Measurements from ENCODE around the gene TNKS2.

The TNKS2 gene

GRCh38 chr10:91907914-91908336 is 109.7 kb downstream of the TNKS2 start:
- no peak for DNase-seq (ENCODE audit: low read depth)
- peak overlapping the region; percentile 68 for H3K4me3 ChIP-seq (ENCODE audit: low read depth, low read length)
- TF ChIP-seq, protein P1, sequence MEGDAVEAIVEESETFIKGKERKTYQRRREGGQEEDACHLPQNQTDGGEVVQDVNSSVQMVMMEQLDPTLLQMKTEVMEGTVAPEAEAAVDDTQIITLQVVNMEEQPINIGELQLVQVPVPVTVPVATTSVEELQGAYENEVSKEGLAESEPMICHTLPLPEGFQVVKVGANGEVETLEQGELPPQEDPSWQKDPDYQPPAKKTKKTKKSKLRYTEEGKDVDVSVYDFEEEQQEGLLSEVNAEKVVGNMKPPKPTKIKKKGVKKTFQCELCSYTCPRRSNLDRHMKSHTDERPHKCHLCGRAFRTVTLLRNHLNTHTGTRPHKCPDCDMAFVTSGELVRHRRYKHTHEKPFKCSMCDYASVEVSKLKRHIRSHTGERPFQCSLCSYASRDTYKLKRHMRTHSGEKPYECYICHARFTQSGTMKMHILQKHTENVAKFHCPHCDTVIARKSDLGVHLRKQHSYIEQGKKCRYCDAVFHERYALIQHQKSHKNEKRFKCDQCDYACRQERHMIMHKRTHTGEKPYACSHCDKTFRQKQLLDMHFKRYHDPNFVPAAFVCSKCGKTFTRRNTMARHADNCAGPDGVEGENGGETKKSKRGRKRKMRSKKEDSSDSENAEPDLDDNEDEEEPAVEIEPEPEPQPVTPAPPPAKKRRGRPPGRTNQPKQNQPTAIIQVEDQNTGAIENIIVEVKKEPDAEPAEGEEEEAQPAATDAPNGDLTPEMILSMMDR (conservative IDR thresholded peaks at IDR 0.05; ENCODE audit: low read depth, low read length), result no peak

- TF ChIP-seq, protein P1 (conservative IDR thresholded peaks at IDR 0.05; ENCODE audit: low read depth, low read length), result peak; percentile 31
- peak; percentile 53 for DNase-seq (ENCODE audit: low read depth)
- peak overlapping the region; percentile 68 for H3K4me3 ChIP-seq (ENCODE audit: low read depth, low read length)
Measured at GRCh38 chr10:91908337-91909116, 110.3 kb downstream of the TNKS2 start.

DNA sequence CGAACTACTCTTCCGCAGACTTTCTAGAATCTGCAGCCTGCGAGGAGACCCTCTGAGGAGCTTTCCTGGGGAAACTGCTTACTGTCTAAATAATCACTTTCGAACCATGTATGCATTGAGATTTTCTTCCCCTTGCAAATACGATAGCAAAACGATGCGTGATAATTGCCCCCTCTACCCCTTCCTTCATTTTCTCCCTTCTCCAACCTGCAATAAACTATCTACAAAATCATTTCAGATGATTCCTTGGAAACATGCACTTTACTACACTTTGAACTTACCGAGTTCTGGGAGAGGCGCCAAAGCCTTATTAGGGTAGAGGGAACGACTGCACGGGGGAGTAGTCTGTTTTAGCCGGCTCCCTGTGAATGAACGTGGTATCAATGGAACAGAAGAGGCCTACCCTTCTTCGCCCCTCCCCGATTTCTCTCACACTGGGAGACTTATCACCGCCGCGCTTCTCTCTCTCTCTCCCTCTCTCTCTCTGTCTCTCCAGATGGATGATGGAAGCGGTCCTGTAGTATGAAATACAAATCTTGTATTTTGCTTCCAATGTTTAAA is 111.0 kb downstream of the TNKS2 start, which contains the start of gene FGFBP3:
Gene FGFBP3 (minus strand): TSS at position 370 of the 561 bp plus-strand sequence. CDS start 517 bp downstream, outside the sequence.
- TF ChIP-seq, protein P1 (conservative IDR thresholded peaks at IDR 0.05; ENCODE audit: low read depth, low read length), result no peak
- DNase-seq (ENCODE audit: low read depth), result peak; percentile 48
- H3K4me3 ChIP-seq (ENCODE audit: low read depth, low read length), result peak within 1 kb of the TSS; percentile 68

- H3K4me3 ChIP-seq (ENCODE audit: low read depth, low read length), result no peak overlapping the region
- DNase-seq (ENCODE audit: low read depth), result no peak
- TF ChIP-seq, protein P1 (conservative IDR thresholded peaks at IDR 0.05; ENCODE audit: low read depth, low read length), result no peak
Measured at GRCh38 chr10:91910467-91910866, 112.2 kb downstream of the TNKS2 start.

Data from choroid plexus epithelial cell (primary cell).